ENCODE data around the gene NR1H4.

DNA sequence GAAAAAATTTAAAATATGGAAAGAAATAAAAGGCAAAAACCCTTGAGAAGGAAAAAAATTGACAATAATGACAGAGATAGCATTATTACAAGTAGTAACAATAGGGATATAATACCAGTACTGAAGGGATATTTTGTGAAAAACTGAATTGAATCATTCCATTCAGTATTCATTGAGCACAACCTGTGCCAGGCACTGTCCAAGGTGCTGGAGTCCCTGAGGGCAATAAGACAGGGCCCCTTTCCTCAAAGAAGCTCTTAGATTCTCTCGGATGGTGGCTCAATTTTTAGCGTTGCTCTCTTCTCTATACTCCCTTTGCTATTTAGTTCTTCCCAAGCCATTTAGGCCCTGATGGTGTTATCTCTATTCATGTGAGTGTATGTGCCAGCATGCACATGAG lies 65.5 kb downstream of the NR1H4 start:
- TF ChIP-seq YY1 (IDR thresholded peaks at IDR 0.05; ENCODE audit: insufficient read depth, insufficient read length) (no peak), SUZ12 (IDR thresholded peaks at IDR 0.05; ENCODE audit: extremely low read depth, insufficient read depth, insufficient read length) (no peak), ZNF274 (IDR thresholded peaks at IDR 0.05; ENCODE audit: low read depth, low read length) (no peak)
